Nephron progenitor cell (in vitro differentiated cells): Measurements from ENCODE around the gene TBC1D14.
"Not testable (repeated sequence)": the region's sequence is repeated elsewhere in the genome, so short reads cannot be mapped to it uniquely, and the experiment has no call there.

ENCODE experiments used
- DNase-seq: peaks from one replicate; pipeline ENCODE4 v3.0.0; 2021
- H3K27ac Mint-ChIP-seq: 2 replicates; pipeline ENCODE4 v1.8.0; 2021; ENCODE audit warnings: mild to moderate bottlenecking, moderate library complexity, mixed read lengths
- H3K27me3 Mint-ChIP-seq: 2 replicates; pipeline ENCODE4 v1.8.0; 2021; ENCODE audit warnings: mild to moderate bottlenecking, low read depth, mixed read lengths; ENCODE audit not compliant: poor library complexity
- H3K36me3 Mint-ChIP-seq: 2 replicates; pipeline ENCODE4 v1.8.0; 2021; ENCODE audit warnings: low read depth, mixed read lengths
- H3K4me1 Mint-ChIP-seq: 2 replicates; pipeline ENCODE4 v1.8.0; 2021; ENCODE audit warnings: mixed read lengths
- H3K4me3 Mint-ChIP-seq: 2 replicates; pipeline ENCODE4 v1.8.0; 2021; ENCODE audit warnings: mild to moderate bottlenecking, moderate library complexity, mixed read lengths
- H3K9me3 Mint-ChIP-seq: 2 replicates; pipeline ENCODE4 v1.8.0; 2021; ENCODE audit warnings: mild to moderate bottlenecking, moderate library complexity, mixed read lengths
- CTCF ChIP-seq: fragments of 200-600 bp; sonication (generic); IDR thresholded peaks from 2 replicates; pipeline ENCODE4 v1.5.0; 2021; ENCODE audit warnings: antibody characterized with exemption

The TBC1D14 gene

DNA sequence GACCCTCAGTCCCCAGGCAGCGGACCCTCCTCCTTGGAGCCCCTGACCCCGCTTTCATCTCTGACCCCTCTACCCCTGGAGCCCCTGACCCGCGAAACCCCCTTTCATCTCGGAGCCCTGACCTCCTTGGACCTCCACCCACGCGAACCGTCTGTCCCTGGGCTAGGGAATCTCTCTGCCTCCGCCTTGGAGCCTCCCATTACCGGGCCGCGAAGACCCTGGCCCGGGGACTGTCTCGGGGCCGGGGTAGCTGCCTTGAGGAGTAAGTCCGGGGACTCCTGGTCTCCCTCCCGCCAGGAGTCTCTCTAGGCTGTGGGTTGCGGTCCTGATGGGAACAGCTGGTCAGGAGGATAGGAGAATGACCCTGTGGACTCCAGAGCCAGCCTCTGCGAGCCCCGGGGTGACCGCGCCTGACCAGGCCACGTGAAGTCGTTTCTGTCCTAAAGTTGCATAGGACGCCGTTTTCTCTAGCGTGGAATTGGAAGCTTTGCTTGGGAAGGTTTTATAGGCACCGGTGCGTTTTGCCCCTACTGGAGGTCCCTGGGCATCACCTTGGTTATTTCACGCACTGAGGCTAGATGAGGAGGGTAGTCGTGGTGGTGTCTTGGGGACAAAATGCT lies 824 bp downstream of the TBC1D14 start:
- peaks cover 27% of the 10 kb centered on the region for H3K27me3 Mint-ChIP-seq

GRCh38 chr4:6910960-6911874 lies 1.6 kb downstream of the TBC1D14 start:
- Mint-ChIP-seq H3K9me3 (no peaks in the 10 kb centered on the region), H3K27ac (peak overlapping the region; percentile 40), H3K36me3 (no peaks in the 10 kb centered on the region), H3K4me3 (peak overlapping the region; percentile 95), H3K4me1 (peaks cover 44% of the 10 kb centered on the region), H3K27me3 (peaks cover 19% of the 10 kb centered on the region)
- no peak for DNase-seq
- TF ChIP-seq CTCF = no peak

More for the DNA sequence above, 824 bp downstream of the TBC1D14 start:
- Mint-ChIP-seq H3K4me3 (peak overlapping the region; percentile 95), H3K4me1 (peaks cover 42% of the 10 kb centered on the region), H3K9me3 (no peaks in the 10 kb centered on the region), H3K27ac (no peak overlapping the region), H3K36me3 (no peaks in the 10 kb centered on the region)
- DNase-seq = peak; percentile 35
- TF ChIP-seq CTCF = peak; percentile 16

GRCh38 chr4:6911917-6912316 lies 2.3 kb downstream of the TBC1D14 start:
- not testable (repeated sequence) for H3K4me3 Mint-ChIP-seq, H3K27ac Mint-ChIP-seq, H3K9me3 Mint-ChIP-seq, DNase-seq, H3K36me3 Mint-ChIP-seq
- peaks cover 51% of the 10 kb centered on the region for H3K4me1 Mint-ChIP-seq
- H3K27me3 Mint-ChIP-seq = peaks cover 15% of the 10 kb centered on the region

GRCh38 chr4:6912441-6912840 lies 2.8 kb downstream of the TBC1D14 start:
- no peak for DNase-seq
- Mint-ChIP-seq H3K4me1 (peaks cover 51% of the 10 kb centered on the region), H3K4me3 (no peak overlapping the region), H3K9me3 (no peaks in the 10 kb centered on the region), H3K27me3 (peaks cover 13% of the 10 kb centered on the region), H3K36me3 (no peaks in the 10 kb centered on the region), H3K27ac (no peak overlapping the region)
- TF ChIP-seq CTCF = no peak

DNA sequence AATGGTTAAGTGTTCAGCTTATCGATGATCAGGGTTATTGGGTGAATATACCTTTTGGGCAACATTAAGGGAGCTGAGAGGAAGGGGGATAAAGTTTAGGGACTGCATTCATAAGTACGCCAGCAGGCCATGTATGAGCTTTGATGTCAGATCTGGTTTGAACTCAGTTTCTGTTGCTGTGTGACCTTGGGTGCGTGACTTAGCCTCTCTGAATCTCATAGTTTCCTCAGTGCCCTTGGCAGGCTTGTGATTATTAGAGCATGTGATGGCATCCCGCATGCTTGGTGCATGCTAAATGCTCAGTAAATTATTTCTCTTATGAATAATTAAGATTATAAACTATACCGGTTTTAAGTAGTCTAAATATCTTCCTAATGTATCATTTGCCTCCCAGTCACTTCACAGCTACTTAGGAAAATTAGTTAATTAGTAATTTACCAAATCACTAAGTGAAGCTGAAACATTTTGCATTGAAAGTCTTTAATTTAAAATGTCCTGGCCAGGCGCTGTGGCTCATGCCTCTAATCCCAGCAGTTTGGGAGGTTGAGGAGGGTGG lies 3.8 kb downstream of the TBC1D14 start:
- Mint-ChIP-seq H3K4me1 (peaks cover 51% of the 10 kb centered on the region), H3K4me3 (no peak overlapping the region), H3K36me3 (no peaks in the 10 kb centered on the region), H3K27ac (no peak overlapping the region), H3K9me3 (no peaks in the 10 kb centered on the region), H3K27me3 (peaks cover 5% of the 10 kb centered on the region)
- TF ChIP-seq CTCF = no peak
- no peak for DNase-seq

- Mint-ChIP-seq H3K36me3 (no peaks in the 10 kb centered on the region), H3K4me1 (peaks cover 50% of the 10 kb centered on the region), H3K27me3 (no peaks in the 10 kb centered on the region), H3K9me3 (no peaks in the 10 kb centered on the region), H3K27ac (peak overlapping the region; percentile 36), H3K4me3 (no peak overlapping the region)
- TF ChIP-seq CTCF = no peak
- no peak for DNase-seq
These were observed 4.8 kb downstream of the TBC1D14 start for GRCh38 chr4:6914448-6914847.
